H9 (cell line): ENCODE results near the gene AKR1D1. TPM values are rescaled to one million over a fixed set of nuclear protein-coding genes. Genes with fewer than 3 reads are reported as not detected.

ENCODE experiments used
- DNase-seq: peaks from one replicate; pipeline ENCODE4 v3.0.0-alpha.2; 2017
- H2AFZ ChIP-seq: one replicate; pipeline ENCODE4 v1.6.1; 2013; ENCODE audit warnings: mild to moderate bottlenecking, low read length, control low read depth, moderate library complexity
- H2AK5ac ChIP-seq: 2 replicates; pipeline ENCODE4 v1.6.1; 2013; ENCODE audit warnings: low read length, control low read depth, mixed read lengths; ENCODE audit not compliant: insufficient read length
- H2BK120ac ChIP-seq: one replicate; pipeline ENCODE4 v1.6.1; 2013; ENCODE audit warnings: low read depth, mild to moderate bottlenecking, low read length, control low read depth, inconsistent platforms; ENCODE audit not compliant: poor library complexity, severe bottlenecking
- H2BK12ac ChIP-seq: 2 replicates; pipeline ENCODE4 v1.6.1; 2013; ENCODE audit warnings: low read length, control low read depth, mixed read lengths, low read depth; ENCODE audit not compliant: insufficient read length
- H2BK15ac ChIP-seq: 2 replicates; pipeline ENCODE4 v1.6.1; 2013; ENCODE audit warnings: low read depth, low read length, control low read depth
- H2BK20ac ChIP-seq: one replicate; pipeline ENCODE4 v1.6.1; 2013; ENCODE audit warnings: low read depth, mild to moderate bottlenecking, low read length, control low read depth, inconsistent platforms; ENCODE audit not compliant: poor library complexity, severe bottlenecking
- H2BK5ac ChIP-seq: 2 replicates; pipeline ENCODE4 v1.6.1; 2013; ENCODE audit warnings: low read length, control low read depth, mixed read lengths; ENCODE audit not compliant: insufficient read length
- H3K14ac ChIP-seq: 2 replicates; pipeline ENCODE4 v1.6.1; 2013; ENCODE audit warnings: low read length, control low read depth; ENCODE audit not compliant: insufficient read depth
- H3K18ac ChIP-seq: 2 replicates; pipeline ENCODE4 v1.6.1; 2013; ENCODE audit warnings: low read depth, mild to moderate bottlenecking, mixed read lengths, low read length, control low read depth; ENCODE audit not compliant: insufficient read length
- H3K23ac ChIP-seq: 2 replicates; pipeline ENCODE4 v1.6.1; 2013; ENCODE audit warnings: low read length, control low read depth, mixed read lengths, low read depth; ENCODE audit not compliant: insufficient read length
- H3K23me2 ChIP-seq: 2 replicates; pipeline ENCODE4 v1.6.1; 2013; ENCODE audit warnings: low read depth, mild to moderate bottlenecking, mixed read lengths, low read length, control low read depth; ENCODE audit not compliant: insufficient read length, poor library complexity, severe bottlenecking
- H3K27ac ChIP-seq: 2 replicates; pipeline ENCODE4 v1.5.1; 2013; ENCODE audit warnings: low read length, control low read depth, mixed read lengths, low read depth; ENCODE audit not compliant: insufficient read length
- H3K27me3 ChIP-seq: 2 replicates; pipeline ENCODE4 v1.6.1; 2013; ENCODE audit warnings: low read length, control low read depth, inconsistent platforms; ENCODE audit not compliant: insufficient read depth
- H3K4ac ChIP-seq: 2 replicates; pipeline ENCODE4 v1.6.1; 2013; ENCODE audit warnings: low read depth, mild to moderate bottlenecking, control low read depth, inconsistent platforms, low read length, moderate library complexity
- H3K4me1 ChIP-seq: 2 replicates; pipeline ENCODE4 v1.6.1; 2013; ENCODE audit warnings: low read length, control low read depth, inconsistent platforms; ENCODE audit not compliant: insufficient read depth
- H3K4me2 ChIP-seq: 2 replicates; pipeline ENCODE4 v1.6.1; 2013; ENCODE audit warnings: low read length, control low read depth, mixed read lengths; ENCODE audit not compliant: insufficient read length, insufficient read depth
- H3K56ac ChIP-seq: 2 replicates; pipeline ENCODE4 v1.6.1; 2013; ENCODE audit warnings: low read depth, mild to moderate bottlenecking, mixed read lengths, low read length, control low read depth; ENCODE audit not compliant: insufficient read length
- H3K79me1 ChIP-seq: 2 replicates; pipeline ENCODE4 v1.6.1; 2013; ENCODE audit warnings: low read depth, mild to moderate bottlenecking, moderate library complexity, low read length, control low read depth, inconsistent platforms; ENCODE audit not compliant: insufficient read depth, poor library complexity, severe bottlenecking
- H3K79me2 ChIP-seq: 2 replicates; pipeline ENCODE4 v1.6.1; 2013; ENCODE audit warnings: low read length, control low read depth, inconsistent platforms; ENCODE audit not compliant: insufficient read depth
- H3K9ac ChIP-seq: 2 replicates; pipeline ENCODE4 v1.6.1; 2013; ENCODE audit warnings: low read length, control low read depth, mixed read lengths; ENCODE audit not compliant: insufficient read length; ENCODE audit errors: extremely low read depth
- H3K9me3 ChIP-seq: one replicate; pipeline ENCODE4 v1.6.1; 2013; ENCODE audit warnings: low read depth, low read length, inconsistent platforms; ENCODE audit not compliant: control insufficient read depth
- H3T11ph ChIP-seq: one replicate; pipeline ENCODE4 v1.6.1; 2013; ENCODE audit warnings: mild to moderate bottlenecking, low read length, control low read depth, inconsistent platforms
- H4K20me1 ChIP-seq: one replicate; pipeline ENCODE4 v1.6.1; 2013; ENCODE audit not compliant: control insufficient read depth, insufficient read length, insufficient read depth
- H4K5ac ChIP-seq: 2 replicates; pipeline ENCODE4 v1.6.1; 2013; ENCODE audit warnings: low read depth, mild to moderate bottlenecking, mixed read lengths, low read length, control low read depth; ENCODE audit not compliant: insufficient read length
- H4K8ac ChIP-seq: replicated peaks from 2 replicates; pipeline ENCODE4 v1.6.1; 2013; ENCODE audit warnings: low read length, control low read depth, mixed read lengths, low read depth; ENCODE audit not compliant: insufficient read length
- H4K91ac ChIP-seq: 2 replicates; pipeline ENCODE4 v1.6.1; 2013; ENCODE audit warnings: low read depth, mild to moderate bottlenecking, moderate library complexity, mixed read lengths, low read length, control low read depth; ENCODE audit not compliant: insufficient read length
- H3K27ac Mint-ChIP-seq, 3 experiments: 2 replicates in 2 of 3; 3 replicates in 1 of 3; pipeline ENCODE4 v1.8.0; 2020 to 2021; ENCODE audit warnings: mixed read lengths in 3 of 3, mild to moderate bottlenecking in 1 of 3, moderate library complexity in 1 of 3
- H3K27me3 Mint-ChIP-seq: 2 replicates; pipeline ENCODE4 v1.8.0; 2021; ENCODE audit warnings: low read depth, mild to moderate bottlenecking, moderate library complexity, mixed read lengths
- H3K36me3 Mint-ChIP-seq, 3 experiments: 2 replicates in 2 of 3; 3 replicates in 1 of 3; pipeline ENCODE4 v1.8.0; 2020 to 2021; ENCODE audit warnings: low read depth in 3 of 3, mixed read lengths in 3 of 3; ENCODE audit not compliant: insufficient read depth in 1 of 3
- H3K4me1 Mint-ChIP-seq, 2 experiments: 2 replicates each; pipeline ENCODE4 v1.8.0; 2020; ENCODE audit warnings: mixed read lengths in 2 of 2
- H3K4me3 Mint-ChIP-seq, 2 experiments: 2 replicates in 1 of 2; 3 replicates in 1 of 2; pipeline ENCODE4 v1.8.0; 2020 to 2021; ENCODE audit warnings: mild to moderate bottlenecking in 2 of 2, mixed read lengths in 2 of 2, moderate library complexity in 1 of 2
- H3K9me3 Mint-ChIP-seq, 2 experiments: 2 replicates in 1 of 2; 3 replicates in 1 of 2; pipeline ENCODE4 v1.8.0; 2020; ENCODE audit warnings: mild to moderate bottlenecking in 2 of 2, mixed read lengths in 2 of 2, moderate library complexity in 1 of 2
- WGBS: extraction: QIAGEN DNeasy Blood & Tissue Kit; methylation state at CpG from one replicate; pipeline ENCODE4 v1.1.7; 2013; ENCODE audit warnings: missing lambda C conversion rate, low lambda C conversion rate, mixed read lengths; ENCODE audit not compliant: insufficient read length; ENCODE audit errors: extremely low coverage; 5-methylcytosine and 5-hydroxymethylcytosine counted together
- total RNA-seq: library from RNA; stranded (reverse); gene quantifications from 2 replicates; pipeline ENCODE4 v1.2.1, GENCODE V29; 2021
- TF ChIP-seq, protein P1 (sequence below): fragments of 200-600 bp; sonication (generic); conservative IDR thresholded peaks from 3 replicates; pipeline ENCODE4 v1.8.0; 2021; ENCODE audit warnings: antibody characterized with exemption, mild to moderate bottlenecking

Gene AKR1D1
- total RNA-seq, 1 experiment from 2014 or later = 0.31 TPM

DNA sequence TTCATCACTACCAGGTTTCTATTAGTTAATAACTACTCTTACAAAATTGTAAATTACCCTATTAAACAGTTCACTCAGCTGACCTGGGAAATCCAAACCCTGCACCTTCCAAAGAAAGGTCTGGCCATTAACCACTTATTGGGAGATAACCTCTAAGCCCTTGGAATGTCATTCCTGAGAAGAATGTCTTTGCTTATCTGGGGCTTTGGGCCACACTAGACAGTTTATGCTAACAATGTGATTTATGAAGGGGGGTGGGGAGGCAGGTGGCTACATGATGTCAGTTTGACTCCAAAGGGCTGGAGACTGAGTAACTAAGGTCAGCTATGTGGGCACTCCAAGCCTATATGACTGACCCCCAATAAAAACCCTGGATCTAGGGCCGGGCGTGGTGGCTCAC is 50.7 kb downstream of the AKR1D1 start:
- Mint-ChIP-seq H3K27me3 (no peaks in the 10 kb centered on the region), H3K4me1 (peaks cover 3 to 6% of the 10 kb centered on the region in 2 experiments; a peak in 3 of 4 replicates), H3K9me3 (peaks cover 18 to 26% of the 10 kb centered on the region in 2 experiments; a peak in 4 of 5 replicates), H3K36me3 (peaks cover 17 to 27% (median 19%) of the 10 kb centered on the region in 3 experiments), H3K4me3 (no peak overlapping the region), H3K27ac (no peak overlapping the region)
- Histone ChIP-seq H3K4ac (no peak overlapping the region), H3K27ac (no peak overlapping the region), H4K91ac (no peak overlapping the region), H3K23ac (no peak overlapping the region), H2BK12ac (no peak overlapping the region), H3K27me3 (no peaks in the 10 kb centered on the region), H3K79me2 (no peaks in the 10 kb centered on the region), H3K4me2 (no peak overlapping the region), H3K14ac (no peak overlapping the region), H3K23me2 (no peaks in the 10 kb centered on the region), H3T11ph (no peak overlapping the region), H2BK15ac (no peak overlapping the region), H3K79me1 (no peaks in the 10 kb centered on the region), H3K9me3 (no peaks in the 10 kb centered on the region), H4K5ac (no peak overlapping the region), H3K4me1 (peaks cover 2% of the 10 kb centered on the region; the same call in 1 of the 2 replicates), H3K18ac (no peak overlapping the region), H2AK5ac (no peak overlapping the region), H2AFZ (no peak overlapping the region), H2BK20ac (no peak overlapping the region), H2BK5ac (no peak overlapping the region), H4K20me1 (no peaks in the 10 kb centered on the region), H3K56ac (no peak overlapping the region), H3K9ac (no peak overlapping the region), H4K8ac (no peak overlapping the region), H2BK120ac (no peak overlapping the region)
- no peak for DNase-seq
- no CpG with 5 or more reads among the region's 2 CpGs for WGBS
- TF ChIP-seq, protein P1, sequence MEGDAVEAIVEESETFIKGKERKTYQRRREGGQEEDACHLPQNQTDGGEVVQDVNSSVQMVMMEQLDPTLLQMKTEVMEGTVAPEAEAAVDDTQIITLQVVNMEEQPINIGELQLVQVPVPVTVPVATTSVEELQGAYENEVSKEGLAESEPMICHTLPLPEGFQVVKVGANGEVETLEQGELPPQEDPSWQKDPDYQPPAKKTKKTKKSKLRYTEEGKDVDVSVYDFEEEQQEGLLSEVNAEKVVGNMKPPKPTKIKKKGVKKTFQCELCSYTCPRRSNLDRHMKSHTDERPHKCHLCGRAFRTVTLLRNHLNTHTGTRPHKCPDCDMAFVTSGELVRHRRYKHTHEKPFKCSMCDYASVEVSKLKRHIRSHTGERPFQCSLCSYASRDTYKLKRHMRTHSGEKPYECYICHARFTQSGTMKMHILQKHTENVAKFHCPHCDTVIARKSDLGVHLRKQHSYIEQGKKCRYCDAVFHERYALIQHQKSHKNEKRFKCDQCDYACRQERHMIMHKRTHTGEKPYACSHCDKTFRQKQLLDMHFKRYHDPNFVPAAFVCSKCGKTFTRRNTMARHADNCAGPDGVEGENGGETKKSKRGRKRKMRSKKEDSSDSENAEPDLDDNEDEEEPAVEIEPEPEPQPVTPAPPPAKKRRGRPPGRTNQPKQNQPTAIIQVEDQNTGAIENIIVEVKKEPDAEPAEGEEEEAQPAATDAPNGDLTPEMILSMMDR = no peak
